GM23248 (cell line): Measurements from ENCODE around the gene LAMP5. TPM values are rescaled to one million over a fixed set of nuclear protein-coding genes. Genes with fewer than 3 reads are reported as not detected.

Experiments used
- DNase-seq: peaks from one replicate; pipeline ENCODE4 v3.0.0-alpha.2; 2015
- H2AFZ ChIP-seq: fragments of 200-600 bp; sonication (generic); 2 replicates; pipeline ENCODE4 v1.6.1; 2016; ENCODE audit warnings: antibody characterized with exemption
- H3F3A ChIP-seq: fragments of 200-600 bp; sonication (generic); 2 replicates; pipeline ENCODE4 v1.6.1; 2016; ENCODE audit warnings: mild to moderate bottlenecking, antibody characterized with exemption, mixed run types; ENCODE audit not compliant: insufficient read depth
- H3K27ac ChIP-seq: fragments of 200-600 bp; sonication (generic); 2 replicates; pipeline ENCODE4 v1.5.1; 2016; ENCODE audit warnings: mild to moderate bottlenecking
- H3K27me3 ChIP-seq: fragments of 200-600 bp; sonication (generic); replicated peaks from 2 replicates; pipeline ENCODE4 v1.6.1; 2016; ENCODE audit warnings: mild to moderate bottlenecking; ENCODE audit not compliant: insufficient read depth
- H3K36me3 ChIP-seq: fragments of 200-600 bp; sonication (generic); 2 replicates; pipeline ENCODE4 v1.6.1; 2016; ENCODE audit warnings: low read depth, mild to moderate bottlenecking
- H3K4me1 ChIP-seq: fragments of 200-600 bp; sonication (generic); 2 replicates; pipeline ENCODE4 v1.6.1; 2016; ENCODE audit warnings: mild to moderate bottlenecking; ENCODE audit not compliant: insufficient read depth
- H3K4me2 ChIP-seq: fragments of 200-600 bp; sonication (generic); one replicate; pipeline ENCODE4 v1.6.1; 2016; ENCODE audit warnings: mild to moderate bottlenecking; ENCODE audit not compliant: unreplicated experiment
- H3K4me3 ChIP-seq: fragments of 200-600 bp; sonication (generic); 2 replicates; pipeline ENCODE4 v1.5.1; 2016; ENCODE audit warnings: mild to moderate bottlenecking
- H3K79me2 ChIP-seq: fragments of 200-600 bp; sonication (generic); 2 replicates; pipeline ENCODE4 v1.6.1; 2016; ENCODE audit warnings: mild to moderate bottlenecking; ENCODE audit not compliant: insufficient read depth
- H3K9ac ChIP-seq: fragments of 200-600 bp; sonication (generic); 2 replicates; pipeline ENCODE4 v1.6.1; 2016; ENCODE audit warnings: mild to moderate bottlenecking
- H3K9me2 ChIP-seq: fragments of 200-600 bp; sonication (generic); 2 replicates; pipeline ENCODE4 v1.6.1; 2016; ENCODE audit warnings: mixed run types, mild to moderate bottlenecking, moderate library complexity; ENCODE audit not compliant: insufficient read depth
- H3K9me3 ChIP-seq: fragments of 200-600 bp; sonication (generic); one replicate; pipeline ENCODE4 v1.6.1; 2017; ENCODE audit warnings: low read depth
- H4K20me1 ChIP-seq: fragments of 200-600 bp; sonication (generic); 2 replicates; pipeline ENCODE4 v1.6.0; 2016; ENCODE audit not compliant: insufficient read depth
- EZH2 ChIP-seq: fragments of 200-600 bp; sonication (generic); IDR thresholded peaks from 2 replicates; pipeline ENCODE4 v1.6.1; 2018; ENCODE audit warnings: antibody characterized with exemption, mild to moderate bottlenecking; ENCODE audit not compliant: insufficient read depth, poor library complexity, severe bottlenecking
- EZH2phosphoT487 ChIP-seq: fragments of 200-600 bp; sonication (generic); IDR thresholded peaks from 2 replicates; pipeline ENCODE4 v1.6.1; 2018; ENCODE audit warnings: antibody characterized with exemption, moderate library complexity, mild to moderate bottlenecking, low read depth; ENCODE audit not compliant: insufficient read depth
- WGBS, 2 experiments: methylation state at CpG; one replicate each; pipeline ENCODE4 v1.1.6; 2015 to 2017; ENCODE audit warnings: low lambda C conversion rate in 2 of 2, low coverage in 1 of 2; ENCODE audit errors: missing lambda C conversion rate in 2 of 2; 5-methylcytosine and 5-hydroxymethylcytosine counted together
- in situ Hi-C: fragments of 300-500 bp; cut with MboI; formaldehyde crosslinking; loops from 2 replicates; pipeline ENCODE4 v1.15.0; 2020
- polyA plus RNA-seq: library from polyadenylated mRNA; unstranded; fragments of >200 nt; fragmentation: Nextera tagmentation; extraction: Ambion mirVana; gene quantifications from 2 replicates; pipeline ENCODE4 v1.2.1, GENCODE V29; 2016
- total RNA-seq: library from RNA; depleted of rRNA; stranded (reverse); fragments of >200 nt; shearing (Covaris generic); gene quantifications from 2 replicates; pipeline ENCODE4 v1.2.3, GENCODE V29; 2014

LAMP5 gene
- total and polyA plus RNA-seq, 2 experiments from 2014 or later, result 0.11 TPM; not detected in 1

GRCh38 chr20:9520086-9520485 lies 5.7 kb downstream of the LAMP5 start:
- H3K4me3 ChIP-seq, result no peak overlapping the region
- 42 to 52% methylated on average over 4 of the region's 4 CpGs for WGBS, 2 experiments
- no peaks in the 10 kb centered on the region for H3F3A ChIP-seq
- no peaks in the 10 kb centered on the region for H3K9me2 ChIP-seq
- H2AFZ ChIP-seq, result no peak overlapping the region
- H3K4me1 ChIP-seq, result no peaks in the 10 kb centered on the region
- H3K79me2 ChIP-seq, result no peaks in the 10 kb centered on the region
- in situ Hi-C loops, result no loop called here
- no peak for DNase-seq
- H3K9me3 ChIP-seq, result no peaks in the 10 kb centered on the region
- H3K4me2 ChIP-seq, result no peak overlapping the region
- H3K27ac ChIP-seq, result no peak overlapping the region
- TF ChIP-seq EZH2 (no peak), EZH2phosphoT487 (no peak)
- H3K27me3 ChIP-seq, result peaks cover 60% of the 10 kb centered on the region
- H3K36me3 ChIP-seq, result no peaks in the 10 kb centered on the region
- H4K20me1 ChIP-seq, result no peaks in the 10 kb centered on the region
- no peak overlapping the region for H3K9ac ChIP-seq

- H3K4me1 ChIP-seq, result no peaks in the 10 kb centered on the region
- H2AFZ ChIP-seq, result no peak overlapping the region
- H3K9me2 ChIP-seq, result no peaks in the 10 kb centered on the region
- H3K79me2 ChIP-seq, result no peaks in the 10 kb centered on the region
- in situ Hi-C loops, result no loop called here
- WGBS, 2 experiments, result 50 to 54% methylated on average over 3 of the region's 3 CpGs
- H3K27ac ChIP-seq, result no peak overlapping the region
- H3K9ac ChIP-seq, result no peak overlapping the region
- no peaks in the 10 kb centered on the region for H3K36me3 ChIP-seq
- no peak overlapping the region for H3K4me3 ChIP-seq
- TF ChIP-seq EZH2phosphoT487, result no peak
- no peak for TF ChIP-seq EZH2
- H3F3A ChIP-seq, result no peaks in the 10 kb centered on the region
- no peaks in the 10 kb centered on the region for H3K9me3 ChIP-seq
- H4K20me1 ChIP-seq, result no peaks in the 10 kb centered on the region
- no peak overlapping the region for H3K4me2 ChIP-seq
- peaks cover 31% of the 10 kb centered on the region for H3K27me3 ChIP-seq
- no peak for DNase-seq
Observed at GRCh38 chr20:9523636-9524035, 9.2 kb downstream of the LAMP5 start.

- TF ChIP-seq EZH2 (no peak), EZH2phosphoT487 (no peak)
- Histone ChIP-seq H3K9me3 (no peaks in the 10 kb centered on the region), H3K4me3 (no peak overlapping the region), H3K79me2 (no peaks in the 10 kb centered on the region), H3K4me2 (no peak overlapping the region), H3K27ac (no peak overlapping the region), H4K20me1 (no peaks in the 10 kb centered on the region), H2AFZ (no peak overlapping the region), H3K36me3 (no peaks in the 10 kb centered on the region), H3F3A (no peaks in the 10 kb centered on the region), H3K9ac (no peak overlapping the region), H3K4me1 (no peaks in the 10 kb centered on the region), H3K27me3 (0 out of 2 replicates have a peak, but pooled peaks cover 7% of the 10 kb centered on the region), H3K9me2 (no peaks in the 10 kb centered on the region)
- WGBS, 2 experiments, result 43 to 54% methylated on average over 2 of the region's 2 CpGs
- in situ Hi-C loops, result no loop called here
- no peak for DNase-seq
Observed at GRCh38 chr20:9531581-9531980, 17.2 kb downstream of the LAMP5 start.

GRCh38 chr20:9532069-9532838 lies 17.9 kb downstream of the LAMP5 start:
- 24 to 30% methylated on average over 4 of the region's 4 CpGs for WGBS, 2 experiments
- DNase-seq, result no peak
- no peak overlapping the region for H2AFZ ChIP-seq

More at GRCh38 chr20:9532069-9532838, 17.9 kb downstream of the LAMP5 start:
- H3K9ac ChIP-seq, result no peak overlapping the region
- H3K4me2 ChIP-seq, result no peak overlapping the region
- in situ Hi-C loops, result no loop called here
- H3K79me2 ChIP-seq, result no peaks in the 10 kb centered on the region
- no peak overlapping the region for H3K27ac ChIP-seq
- no peaks in the 10 kb centered on the region for H3K4me1 ChIP-seq
- no peaks in the 10 kb centered on the region for H3K36me3 ChIP-seq
- H3F3A ChIP-seq, result no peaks in the 10 kb centered on the region
- no peaks in the 10 kb centered on the region for H3K9me3 ChIP-seq
- TF ChIP-seq EZH2phosphoT487, result no peak
- TF ChIP-seq EZH2, result no peak
- H4K20me1 ChIP-seq, result no peaks in the 10 kb centered on the region
- no peaks in the 10 kb centered on the region for H3K9me2 ChIP-seq
- no peak overlapping the region for H3K4me3 ChIP-seq
- H3K27me3 ChIP-seq, result 0 out of 2 replicates have a peak, but pooled peaks cover 4% of the 10 kb centered on the region
